ENCODE data around the gene CHRM4.

Gene CHRM4

GRCh38 chr11:46387456-46387855 lies 4.1 kb downstream of the CHRM4 start:
- no peak overlapping the region for H3K4me3 ChIP-seq (ENCODE audit: low read depth, low read length)
- no peak for TF ChIP-seq CTCF (IDR thresholded peaks at IDR 0.05; ENCODE audit: low read depth, low read length, missing control alignments)
- no peak for DNase-seq
- in situ Hi-C loops (cut with HindIII; ENCODE audit: low pct_ligation_motif_present, low sequenced_read_pairs), result no loop called here
- no peaks in the 10 kb centered on the region for H3K36me3 ChIP-seq (replicated peaks)
- peaks cover 16% of the 10 kb centered on the region for H3K27me3 ChIP-seq (replicated peaks)
- H3K27ac ChIP-seq, result no peak overlapping the region

- no peak for TF ChIP-seq CTCF (IDR thresholded peaks at IDR 0.05; ENCODE audit: low read depth, low read length, missing control alignments)
- H3K27me3 ChIP-seq (replicated peaks), result peaks cover 16% of the 10 kb centered on the region
- H3K4me3 ChIP-seq (ENCODE audit: low read depth, low read length), result no peak overlapping the region
- DNase-seq, result no peak
- no peaks in the 10 kb centered on the region for H3K36me3 ChIP-seq (replicated peaks)
- in situ Hi-C loops (cut with HindIII; ENCODE audit: low pct_ligation_motif_present, low sequenced_read_pairs), result no loop called here
- no peak overlapping the region for H3K27ac ChIP-seq
Observed at GRCh38 chr11:46386674-46387073, 4.9 kb downstream of the CHRM4 start.

GRCh38 chr11:46386005-46386578 lies 5.5 kb downstream of the CHRM4 start:
- in situ Hi-C loops (cut with HindIII; ENCODE audit: low pct_ligation_motif_present, low sequenced_read_pairs), result no loop called here
- Histone ChIP-seq H3K36me3 (replicated peaks) (no peaks in the 10 kb centered on the region), H3K27ac (no peak overlapping the region), H3K4me3 (ENCODE audit: low read depth, low read length) (no peak overlapping the region), H3K27me3 (replicated peaks) (peaks cover 13% of the 10 kb centered on the region)
- no peak for TF ChIP-seq CTCF (IDR thresholded peaks at IDR 0.05; ENCODE audit: low read depth, low read length, missing control alignments)
- DNase-seq, result no peak

GRCh38 chr11:46385169-46386004 lies 6.2 kb downstream of the CHRM4 start:
- H3K4me3 ChIP-seq (ENCODE audit: low read depth, low read length), result no peak overlapping the region
- in situ Hi-C loops (cut with HindIII; ENCODE audit: low pct_ligation_motif_present, low sequenced_read_pairs), result no loop called here
- H3K27me3 ChIP-seq (replicated peaks), result peaks cover 9% of the 10 kb centered on the region
- no peak overlapping the region for H3K27ac ChIP-seq
- TF ChIP-seq CTCF (IDR thresholded peaks at IDR 0.05; ENCODE audit: low read depth, low read length, missing control alignments), result no peak
- no peaks in the 10 kb centered on the region for H3K36me3 ChIP-seq (replicated peaks)
- DNase-seq, result no peak

- no peaks in the 10 kb centered on the region for H3K27me3 ChIP-seq (replicated peaks)
- no peak for TF ChIP-seq CTCF (IDR thresholded peaks at IDR 0.05; ENCODE audit: low read depth, low read length, missing control alignments)
- DNase-seq, result no peak
- no peaks in the 10 kb centered on the region for H3K36me3 ChIP-seq (replicated peaks)
- H3K27ac ChIP-seq, result no peak overlapping the region
- H3K4me3 ChIP-seq (ENCODE audit: low read depth, low read length), result no peak overlapping the region
- in situ Hi-C loops (cut with HindIII; ENCODE audit: low pct_ligation_motif_present, low sequenced_read_pairs), result no loop called here
Observed at GRCh38 chr11:46383974-46384701, 7.4 kb downstream of the CHRM4 start.
